SK-N-MC (cell line): ENCODE data around the gene MCC.

Experiments
- EZH2 ChIP-seq: fragments of 200-600 bp; sonication (generic); IDR thresholded peaks from one replicate; pipeline ENCODE4 v1.6.1; 2017; ENCODE audit warnings: antibody characterized with exemption
- POLR2AphosphoS5 ChIP-seq: IDR thresholded peaks from 2 replicates; pipeline ENCODE4 v1.6.1; 2012; ENCODE audit warnings: mild to moderate bottlenecking, low read depth, low read length, borderline replicate concordance

- TF ChIP-seq POLR2AphosphoS5 = no peak
- no peak for TF ChIP-seq EZH2
These were observed 260.5 kb downstream of the MCC start for GRCh38 chr5:113227798-113228197.
